GM18870 (cell line): ENCODE data around the gene FEZF1.

Experiments
- ATAC-seq: cut with Tn5 transposase; IDR thresholded peaks from one replicate; pipeline ENCODE4 v1.9.1; 2021; ENCODE audit warnings: moderate library complexity; ENCODE audit not compliant: unreplicated experiment

The FEZF1 gene

GRCh38 chr7:122304319-122304975, at the start of gene FEZF1:
Gene FEZF1, minus strand, starts transcription at chr7:122304750. Its CDS starts 313 bp downstream, at chr7:122304437.
- ATAC-seq = no peak

GRCh38 chr7:122352454-122352853, 47.9 kb upstream of the FEZF1 start:
- ATAC-seq = no peak

DNA sequence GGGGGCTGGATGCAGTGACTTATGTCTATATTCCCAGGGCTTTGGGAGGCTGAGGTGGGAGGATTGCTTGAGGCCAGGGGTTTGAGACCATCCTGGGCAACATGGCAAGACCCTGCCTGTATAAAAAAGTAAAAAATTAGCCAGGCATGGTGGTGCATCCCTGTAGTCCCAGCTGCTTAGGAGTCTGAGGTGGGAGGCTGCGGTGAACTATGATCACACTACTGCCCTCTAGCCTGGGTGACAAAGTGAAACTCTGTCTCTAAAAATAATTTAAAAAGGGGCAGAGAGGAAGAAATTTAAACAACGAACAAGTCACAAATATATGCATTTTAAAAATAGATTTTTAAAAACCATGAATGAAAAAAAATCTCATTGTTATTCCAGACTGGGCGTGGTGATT, 46.2 kb upstream of the FEZF1 start:
- no peak for ATAC-seq

GRCh38 chr7:122344303-122344620, 39.7 kb upstream of the FEZF1 start:
- no peak for ATAC-seq

GRCh38 chr7:122343601-122344302, 39.2 kb upstream of the FEZF1 start:
- ATAC-seq = no peak

GRCh38 chr7:122340427-122340826, 35.9 kb upstream of the FEZF1 start:
- ATAC-seq = no peak

- ATAC-seq = no peak
Observed at GRCh38 chr7:122339145-122339904, 34.8 kb upstream of the FEZF1 start.

DNA sequence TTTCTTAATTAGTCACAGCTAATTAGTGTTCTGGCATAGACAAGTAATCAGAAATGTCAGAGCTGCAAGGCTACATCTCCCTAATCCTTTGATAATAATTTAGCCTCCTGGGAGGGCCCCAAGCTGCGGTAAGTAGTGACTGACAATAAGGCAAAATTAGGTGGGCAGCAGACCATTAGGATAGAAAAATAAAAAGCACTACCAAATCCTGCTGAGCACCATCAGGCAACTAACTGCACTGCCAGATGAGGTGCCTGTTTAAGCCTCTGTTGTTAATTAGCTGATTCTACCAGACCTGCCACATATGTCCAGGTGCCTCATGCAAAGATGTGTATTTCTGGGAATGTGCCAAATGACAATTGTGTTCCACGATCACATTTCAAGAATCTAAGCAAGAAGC, 32.5 kb upstream of the FEZF1 start:
- no peak for ATAC-seq

DNA sequence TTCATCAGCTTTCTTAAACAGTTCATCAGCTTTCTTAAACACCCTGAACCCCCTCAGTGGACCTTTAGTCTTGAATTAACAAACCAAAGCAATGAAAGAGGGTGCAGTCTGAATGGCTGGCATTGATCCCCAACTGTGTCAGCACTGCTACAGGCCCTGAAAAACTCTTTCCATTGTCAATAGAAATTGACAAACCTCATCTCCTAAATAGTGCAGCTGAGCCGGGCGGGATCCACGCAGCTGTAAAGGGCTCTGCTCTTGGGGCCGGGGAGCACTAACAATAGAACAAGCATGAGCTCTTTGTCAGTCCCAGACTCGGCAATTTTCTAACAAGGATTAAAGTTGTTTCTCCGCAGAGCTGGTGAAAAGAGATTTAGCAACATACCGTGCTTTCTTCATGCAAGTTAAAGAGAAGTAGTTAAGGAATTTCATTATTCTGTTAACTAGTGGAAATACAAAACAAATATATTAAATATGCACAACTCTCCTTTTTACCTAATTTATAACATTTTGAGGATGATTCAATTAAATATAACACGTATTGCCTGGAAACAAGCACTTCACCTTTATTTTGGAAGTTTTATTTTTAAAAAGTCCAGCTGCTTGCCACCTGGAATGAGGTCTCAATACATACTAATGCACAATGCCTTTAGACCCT, 24.7 kb upstream of the FEZF1 start:
- no peak for ATAC-seq

DNA sequence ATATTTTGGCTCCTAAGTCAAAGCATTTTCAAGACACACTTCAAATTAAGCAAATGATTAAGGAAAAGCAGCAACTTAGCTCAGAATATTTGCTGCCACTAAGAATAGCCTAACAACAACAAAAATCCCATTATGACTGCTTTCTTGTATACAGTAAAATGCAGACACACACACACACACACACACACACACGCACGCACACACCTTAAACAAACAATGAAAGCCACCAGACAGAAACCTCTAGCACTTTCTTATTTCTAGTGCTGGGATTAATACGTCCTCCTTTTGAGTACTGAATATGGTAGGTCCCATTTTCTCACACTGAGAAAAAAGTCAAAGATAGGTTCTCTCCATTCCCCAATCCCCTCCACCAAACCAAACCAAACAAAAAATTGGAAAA, 23.4 kb upstream of the FEZF1 start:
- ATAC-seq = no peak

DNA sequence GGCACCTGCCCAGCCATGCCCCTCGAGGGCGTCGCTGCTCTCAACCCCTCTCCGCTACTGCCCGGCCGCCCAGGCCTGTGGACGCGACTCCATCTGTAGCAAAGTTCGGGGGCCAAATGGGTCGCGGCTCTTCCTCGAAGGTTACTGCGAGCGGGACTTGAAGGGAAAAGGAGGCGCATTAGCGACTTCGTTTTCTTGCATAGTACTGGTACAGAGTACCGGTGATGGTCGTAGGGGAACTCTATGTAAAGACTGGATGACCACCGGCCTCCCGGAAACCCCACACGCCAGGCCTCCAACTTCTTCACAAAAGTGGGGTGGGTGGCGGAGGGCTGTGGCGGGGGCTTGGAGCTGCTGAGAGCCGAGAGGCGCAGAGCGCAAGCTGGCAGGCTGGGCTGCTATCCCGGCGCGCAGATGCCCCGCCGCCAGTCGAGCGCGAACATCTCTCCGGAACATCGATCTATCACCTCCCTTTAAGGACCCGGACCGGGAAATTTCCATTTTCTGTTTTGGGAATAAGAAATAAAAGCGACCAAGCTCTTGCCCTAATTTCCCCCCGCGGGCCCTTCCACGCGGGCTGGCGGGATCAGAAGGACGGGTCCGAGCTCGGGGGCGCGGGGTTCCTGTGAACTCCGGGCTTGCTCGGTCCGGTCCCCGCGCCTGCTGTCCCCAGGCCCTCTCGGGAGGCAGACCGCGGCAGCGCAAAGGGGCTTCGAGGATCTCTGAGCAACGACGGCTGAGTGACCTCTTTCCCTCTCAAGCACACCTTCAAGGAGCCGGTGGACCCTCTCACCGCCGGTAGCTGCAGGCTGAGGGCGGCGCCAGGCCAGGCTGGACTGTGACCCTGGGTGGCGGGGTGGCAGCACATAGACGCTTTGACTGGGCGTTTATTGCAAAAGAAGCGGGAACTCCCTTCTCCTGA, 12.2 kb upstream of the FEZF1 start:
- ATAC-seq = no peak

DNA sequence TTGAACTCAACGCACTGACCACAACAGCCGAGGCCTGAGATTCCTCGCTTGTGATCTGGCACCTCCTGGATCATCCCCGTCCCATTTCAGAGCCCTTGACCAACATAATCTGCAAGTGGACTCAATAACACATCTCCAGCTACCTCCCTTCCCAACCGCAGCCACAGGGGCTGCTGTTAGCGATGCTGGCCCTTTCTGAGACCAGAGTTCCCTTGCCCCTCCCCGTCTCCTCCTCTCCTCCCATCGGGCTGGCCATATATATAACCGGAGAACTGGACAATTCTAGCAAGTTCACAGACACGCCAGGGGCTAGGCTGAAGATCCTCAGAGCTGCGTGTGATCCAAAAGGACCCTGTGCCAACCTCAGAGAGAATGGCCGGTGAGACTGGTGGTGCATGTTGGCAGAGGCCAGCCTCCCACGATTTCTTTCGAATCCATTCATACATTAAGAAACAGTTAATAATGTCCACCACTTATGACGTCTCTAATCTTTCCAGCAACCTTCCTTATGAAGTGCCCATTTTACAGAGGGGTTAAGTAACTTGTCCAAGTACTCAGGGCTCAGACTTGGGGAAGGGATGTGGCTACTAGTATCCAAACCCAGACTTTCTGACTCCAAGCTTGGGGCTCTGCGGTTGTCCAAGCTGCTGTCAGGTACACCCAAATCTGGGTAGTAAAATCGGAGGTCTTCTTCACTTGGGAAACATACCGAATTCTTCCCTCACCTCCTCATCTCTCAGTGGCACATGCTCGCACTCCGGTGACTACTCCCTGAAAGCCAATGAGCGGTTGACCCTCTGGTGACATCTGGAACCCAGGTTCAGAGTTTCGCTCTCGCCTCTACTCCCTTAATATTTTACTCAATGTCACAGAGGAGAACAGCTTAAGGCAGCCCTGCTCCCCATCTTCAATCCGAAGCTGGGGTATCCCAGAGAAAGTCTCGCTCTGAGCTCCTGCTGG, 11.2 kb upstream of the FEZF1 start:
- no peak for ATAC-seq

DNA sequence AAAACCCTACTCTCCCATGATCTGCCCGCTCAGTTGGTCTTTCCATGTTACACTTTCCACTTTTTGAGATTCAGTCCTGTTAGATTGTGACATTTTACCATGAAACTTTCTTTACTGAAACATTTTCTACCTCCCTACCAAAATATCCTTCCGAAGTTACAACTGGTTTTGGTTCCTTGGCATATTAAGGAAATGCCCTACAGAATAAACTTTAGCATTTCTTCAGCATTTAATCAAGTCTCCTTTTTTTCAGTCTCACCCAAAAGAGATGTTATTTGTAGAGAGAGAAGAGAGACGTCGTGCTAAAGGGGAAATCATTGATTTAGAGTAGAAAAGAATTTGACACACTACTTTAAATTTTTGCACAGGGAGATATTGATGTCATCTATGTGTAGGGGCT, 9.7 kb upstream of the FEZF1 start:
- no peak for ATAC-seq

DNA sequence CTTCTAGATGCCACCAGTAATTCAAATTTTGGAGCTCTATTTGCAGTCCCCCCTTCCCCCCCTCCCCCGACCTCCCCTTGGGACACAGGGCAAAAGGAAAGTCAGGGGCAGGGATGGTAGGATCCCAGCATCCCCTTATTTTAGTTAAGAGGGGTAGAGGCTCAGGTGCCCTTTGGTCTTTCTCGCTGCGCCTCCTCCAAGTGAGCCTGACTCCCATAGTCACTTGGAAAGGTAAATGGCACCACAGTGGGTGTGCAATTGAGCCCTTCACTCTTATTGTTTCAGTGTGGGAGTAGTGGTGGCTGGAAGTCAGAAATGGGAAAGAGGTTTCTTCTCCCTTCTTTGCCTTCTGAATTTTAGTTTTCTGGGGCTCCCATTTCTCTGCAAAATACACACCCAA, 8.2 kb upstream of the FEZF1 start:
- ATAC-seq = no peak

GRCh38 chr7:122311734-122312450, 7.3 kb upstream of the FEZF1 start:
- ATAC-seq = no peak

DNA sequence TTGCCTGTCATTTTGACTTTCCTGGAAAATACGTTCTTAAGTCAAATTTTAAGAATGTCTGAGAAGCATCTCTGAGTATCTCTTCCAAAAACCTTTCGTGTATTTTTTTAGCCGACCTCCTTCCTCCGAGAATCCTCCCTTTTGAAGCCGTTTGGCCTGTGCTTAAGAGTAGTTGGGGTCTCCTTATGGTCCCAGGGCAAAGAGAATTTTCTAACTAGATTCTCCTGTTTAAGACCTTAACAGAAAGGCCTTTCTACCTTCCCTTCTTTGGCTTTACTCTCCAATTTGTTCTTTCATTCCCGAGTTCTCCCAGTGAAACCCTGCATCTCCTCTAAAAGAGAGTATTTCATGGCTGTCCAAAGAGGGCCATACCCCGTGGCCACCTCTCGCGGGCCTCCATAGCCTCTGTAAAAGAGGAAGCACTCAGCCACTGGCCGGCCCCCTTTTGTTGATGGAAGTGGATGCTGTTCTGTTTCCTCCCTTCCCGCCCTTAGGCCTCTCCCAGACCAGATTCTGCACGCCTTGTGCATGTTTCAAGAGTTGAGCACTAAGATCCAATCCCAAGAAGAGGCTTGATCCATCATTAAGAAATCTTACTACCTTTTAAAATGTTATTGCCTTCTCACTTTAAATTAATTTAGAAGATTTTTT, 6.6 kb upstream of the FEZF1 start:
- ATAC-seq = no peak

DNA sequence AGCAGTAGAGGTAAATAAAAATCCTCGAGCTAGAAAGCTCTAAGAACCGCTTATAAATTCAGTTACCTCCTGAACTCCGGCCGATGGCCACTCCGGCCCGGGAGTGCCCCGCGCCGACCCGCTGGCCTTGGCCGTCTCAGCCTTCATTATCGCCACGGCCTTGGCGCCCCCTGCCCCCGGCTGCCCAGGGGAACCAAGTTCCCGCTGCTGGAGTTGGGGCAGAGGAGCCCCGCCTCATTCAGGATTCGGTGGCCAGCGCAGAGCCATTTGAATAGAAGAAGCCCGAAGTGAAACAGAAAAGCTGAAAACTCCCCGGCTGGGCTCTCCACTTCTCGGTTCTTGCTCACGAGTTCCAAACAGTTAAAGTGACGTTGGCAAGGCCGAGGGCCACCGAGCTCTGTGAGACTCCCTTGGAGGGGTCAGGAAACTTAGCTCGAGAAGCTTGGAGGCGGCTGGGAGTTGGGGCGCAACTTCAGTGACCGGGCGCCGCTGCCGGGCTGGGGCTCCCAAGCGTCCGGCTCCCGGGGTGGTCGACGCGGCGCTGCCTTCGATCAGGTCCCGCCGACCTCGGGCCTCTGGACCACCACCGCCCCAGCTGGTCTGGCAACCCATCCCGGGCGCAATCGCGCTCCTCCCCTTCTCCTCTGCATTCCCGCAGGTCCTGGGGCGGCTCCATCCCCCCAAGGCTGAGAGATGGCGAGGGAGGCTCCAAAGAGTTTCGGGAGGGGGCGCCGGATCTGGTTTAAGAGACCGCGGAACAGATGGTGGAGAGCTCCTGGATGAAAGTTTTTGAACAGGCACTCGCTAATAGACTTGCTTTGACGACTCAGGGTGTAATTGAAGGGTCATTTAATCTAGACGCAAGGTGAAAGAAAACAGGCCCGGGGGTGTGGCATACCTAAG, 5.8 kb upstream of the FEZF1 start:
- ATAC-seq = peak; percentile 64
